Astrocyte of the hippocampus (primary cell): Measurements from ENCODE around the gene C2CD4C.
"Not testable (repeated sequence)": the region's sequence is repeated elsewhere in the genome, so short reads cannot be mapped to it uniquely, and the experiment has no call there.

Experiments
- DNase-seq: peaks from one replicate; pipeline ENCODE4 v3.0.0; 2011; ENCODE audit warnings: low read depth, low spot score

The C2CD4C gene

DNA sequence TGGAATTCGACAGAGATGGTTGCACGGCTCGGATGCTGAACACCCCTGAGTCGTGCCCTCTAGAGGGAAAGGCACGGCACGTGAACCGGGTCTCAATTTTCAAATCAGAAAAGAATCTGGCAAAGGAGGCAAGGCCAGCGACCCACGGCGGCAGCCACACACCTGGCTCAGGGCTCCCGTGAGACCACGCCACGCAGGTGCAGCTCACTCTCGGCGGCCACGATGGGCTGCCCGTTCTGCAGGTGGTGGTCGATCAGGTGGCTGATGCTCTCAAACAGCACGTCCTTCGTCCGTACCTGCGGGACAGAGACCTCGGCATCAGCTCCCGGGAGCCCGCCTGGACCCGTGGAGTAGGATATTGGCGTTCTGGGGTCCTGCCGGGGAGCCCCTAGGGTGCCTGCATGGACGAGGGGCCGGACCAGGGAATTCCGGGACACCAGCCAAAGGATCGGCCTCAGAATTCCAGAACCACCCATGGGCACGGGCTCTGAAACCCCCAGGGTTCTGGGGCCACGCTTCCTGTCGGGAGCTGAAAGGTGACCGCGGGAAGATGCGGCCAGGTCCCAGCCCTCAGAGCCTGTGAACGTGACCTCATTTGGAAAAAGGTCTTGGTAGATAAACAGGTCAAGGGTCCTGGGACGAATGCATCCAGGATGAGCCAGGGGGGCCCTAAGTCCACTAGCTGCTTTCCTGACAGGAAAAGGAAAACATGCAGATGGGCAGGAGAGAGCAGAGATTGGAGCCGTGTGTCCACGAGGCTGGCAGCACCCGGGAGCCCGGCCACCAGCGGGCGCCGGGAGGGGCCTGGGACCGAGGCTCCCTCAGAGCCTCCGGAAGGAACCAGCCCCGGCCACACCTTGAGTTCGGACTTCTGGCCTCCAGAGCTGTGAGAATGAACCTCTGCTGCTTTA, 10.1 kb upstream of the C2CD4C start:
- DNase-seq = no peak

DNA sequence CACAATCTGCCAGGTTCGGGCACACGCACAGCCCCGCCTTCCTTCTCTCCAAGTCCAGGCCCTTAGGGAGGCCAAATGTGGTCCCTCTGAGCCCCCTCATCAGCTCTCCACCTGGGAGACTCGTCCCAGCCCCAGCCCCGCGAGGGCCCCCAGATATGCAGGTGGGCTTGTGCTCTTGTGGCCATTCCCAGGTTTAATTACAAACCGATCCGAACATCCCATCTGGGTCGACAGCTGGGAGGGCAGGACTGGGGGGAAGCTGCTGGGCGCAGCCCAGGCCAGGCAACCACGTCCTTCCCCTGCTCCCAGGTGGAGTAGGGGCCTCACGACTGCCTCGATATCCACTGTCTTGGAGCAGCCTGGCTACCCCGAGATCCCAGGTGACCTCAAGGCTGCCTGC, 7.5 kb upstream of the C2CD4C start:
- no peak for DNase-seq

- no peak for DNase-seq
Measured at GRCh38 chr19:415292-415691, 6.3 kb upstream of the C2CD4C start.

GRCh38 chr19:413756-414420, 4.9 kb upstream of the C2CD4C start:
- no peak for DNase-seq

DNA sequence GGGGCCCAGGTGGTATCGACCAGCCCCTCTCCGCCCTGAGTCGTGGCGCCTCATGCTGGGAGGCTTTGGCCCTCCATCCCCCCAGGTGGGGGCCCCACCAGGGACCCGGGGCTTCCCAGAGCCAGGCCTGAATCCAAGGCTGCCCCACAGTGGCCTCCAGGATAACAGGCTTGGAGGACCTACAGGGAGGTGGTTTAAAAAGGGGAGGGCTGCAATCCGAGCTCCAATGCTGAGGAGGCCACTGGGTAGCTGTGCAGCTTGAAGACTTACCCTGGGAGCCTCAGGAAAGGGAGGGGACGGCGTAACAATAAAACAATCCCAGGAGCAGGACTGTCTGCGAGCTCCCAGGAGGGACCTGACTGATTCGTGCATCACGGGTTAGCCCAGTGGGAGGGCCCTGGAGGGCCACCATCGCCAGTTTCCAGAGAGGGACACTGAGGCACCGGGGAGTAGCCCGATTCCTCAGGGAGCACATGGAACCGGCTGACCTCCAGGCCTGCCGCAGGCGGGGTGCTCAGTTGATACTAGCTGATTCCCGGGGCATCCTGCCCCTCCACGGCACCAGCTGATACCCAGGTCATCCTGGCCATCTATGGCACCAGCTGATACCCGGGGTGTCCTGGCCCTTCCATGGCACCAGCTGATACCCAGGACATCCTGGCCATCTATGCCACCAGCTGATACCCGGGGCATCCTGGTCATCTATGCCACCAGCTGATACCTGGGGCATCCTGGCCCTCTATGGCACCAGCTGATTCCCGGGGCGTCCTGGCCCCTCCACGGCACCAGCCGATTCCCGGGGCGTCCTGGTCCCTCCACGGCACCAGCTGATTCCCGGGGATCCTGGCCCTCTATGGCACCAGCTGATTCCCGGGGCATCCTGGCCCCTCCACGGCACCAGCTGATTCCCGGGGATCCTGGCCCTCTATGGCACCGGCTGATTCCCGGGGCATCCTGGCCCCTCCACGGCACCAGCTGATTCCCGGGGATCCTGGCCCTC, 3.7 kb upstream of the C2CD4C start:
- DNase-seq = no peak

- DNase-seq = no peak
Measured at GRCh38 chr19:411723-412355, 2.9 kb upstream of the C2CD4C start.

GRCh38 chr19:411121-411722, 2.3 kb upstream of the C2CD4C start:
- DNase-seq = not testable (repeated sequence)

DNA sequence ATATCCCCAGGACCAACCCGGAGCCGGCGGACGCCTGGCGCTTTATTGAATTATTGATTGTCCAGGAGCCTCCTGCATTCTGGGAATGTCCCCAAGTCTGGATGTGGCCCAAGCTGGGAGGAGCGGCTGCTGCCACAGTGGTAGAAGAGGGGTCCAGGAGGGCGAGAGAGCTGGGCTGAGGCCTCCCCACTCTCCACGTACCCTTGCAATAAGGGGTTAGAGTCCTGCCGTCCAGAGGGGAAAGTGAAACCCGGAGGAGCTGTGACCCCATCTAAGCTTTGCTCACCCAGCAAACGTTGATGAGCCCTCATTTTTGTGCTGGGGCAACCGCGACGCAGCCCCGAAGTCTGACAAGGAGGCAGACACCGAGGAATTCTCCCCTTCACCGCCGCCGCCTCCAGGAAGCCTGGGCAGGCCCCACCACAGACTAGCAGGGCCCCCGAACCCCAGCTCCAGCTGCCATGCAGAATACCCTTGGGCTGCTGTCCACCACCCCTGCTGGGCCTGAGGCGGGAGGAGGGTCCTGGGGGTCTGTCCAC, 1.4 kb upstream of the C2CD4C start:
- DNase-seq = no peak

GRCh38 chr19:409516-410242, 732 bp upstream of the C2CD4C start:
- peak; percentile 29 for DNase-seq

DNA sequence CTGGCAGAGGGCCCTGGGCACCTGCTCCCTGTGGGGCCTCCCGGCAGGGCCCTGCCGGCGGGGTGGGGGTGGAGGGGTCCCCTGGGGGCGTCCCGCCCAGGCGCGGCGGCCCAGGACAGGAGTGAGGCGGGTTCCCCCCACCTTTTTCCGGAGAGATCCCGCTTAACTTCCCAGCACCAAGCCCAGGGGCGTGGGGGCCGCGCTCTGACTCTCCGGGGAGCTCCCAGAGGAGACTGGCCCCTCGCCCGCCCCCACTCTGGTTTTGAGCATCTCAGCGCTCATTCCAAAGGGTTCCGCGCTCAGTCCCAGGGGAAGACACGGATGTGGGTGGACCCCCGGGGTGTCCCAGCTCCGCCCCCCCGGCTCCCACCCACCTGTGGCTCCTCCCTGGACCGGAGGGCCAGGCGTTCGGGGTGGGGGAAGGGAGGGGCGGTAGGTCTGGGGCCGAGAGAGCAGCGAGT, 476 bp downstream of the C2CD4C start:
- DNase-seq = peak; percentile 15

DNA sequence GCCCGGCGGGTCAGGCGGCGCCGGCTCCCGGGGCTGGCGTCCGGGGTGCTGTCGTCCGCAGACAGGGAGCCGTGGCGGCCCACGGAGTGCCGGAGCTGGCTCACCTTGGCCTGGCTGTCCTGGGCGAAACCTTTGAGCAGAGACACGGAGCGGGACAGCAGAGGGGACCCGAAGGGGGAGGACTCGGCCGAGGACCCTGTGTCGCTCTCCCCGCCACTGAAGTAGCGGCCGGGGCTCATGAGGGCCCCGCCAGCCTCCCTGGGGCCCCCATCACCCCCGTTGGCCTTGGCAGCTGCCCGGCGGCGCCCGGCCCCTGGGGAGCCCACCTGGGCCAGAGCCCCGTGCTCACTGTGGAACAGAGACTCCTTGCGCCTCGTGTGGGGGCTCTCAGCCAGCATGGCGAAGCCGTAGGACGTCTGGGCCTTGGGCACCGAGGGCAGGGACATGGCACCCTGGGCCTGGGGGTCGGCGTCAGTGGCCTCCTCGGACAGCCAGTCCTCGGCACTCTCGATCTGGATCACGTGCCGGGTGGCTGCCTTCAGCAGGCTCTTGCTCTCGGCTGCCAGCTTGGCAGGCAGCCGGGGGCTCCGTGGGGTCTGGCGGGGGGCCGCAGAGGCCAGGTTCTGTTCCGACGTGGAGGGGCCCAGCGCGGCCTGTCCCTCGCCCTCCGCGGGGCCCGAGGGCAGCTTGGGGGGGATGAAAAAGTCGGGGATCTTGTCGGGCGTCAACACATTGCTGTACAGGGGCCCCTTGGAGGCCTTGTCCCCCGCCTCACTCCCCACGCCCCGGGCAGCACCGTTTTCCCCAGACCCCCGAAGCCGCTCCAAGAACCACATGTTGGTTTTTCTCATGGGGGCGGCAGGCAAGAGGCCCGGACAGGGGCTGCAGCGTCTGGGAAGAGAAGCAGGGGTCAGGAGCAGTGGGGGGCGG, 1.2 kb downstream of the C2CD4C start:
- no peak for DNase-seq

- DNase-seq = no peak
Measured at GRCh38 chr19:406971-407510, 1.9 kb downstream of the C2CD4C start.

DNA sequence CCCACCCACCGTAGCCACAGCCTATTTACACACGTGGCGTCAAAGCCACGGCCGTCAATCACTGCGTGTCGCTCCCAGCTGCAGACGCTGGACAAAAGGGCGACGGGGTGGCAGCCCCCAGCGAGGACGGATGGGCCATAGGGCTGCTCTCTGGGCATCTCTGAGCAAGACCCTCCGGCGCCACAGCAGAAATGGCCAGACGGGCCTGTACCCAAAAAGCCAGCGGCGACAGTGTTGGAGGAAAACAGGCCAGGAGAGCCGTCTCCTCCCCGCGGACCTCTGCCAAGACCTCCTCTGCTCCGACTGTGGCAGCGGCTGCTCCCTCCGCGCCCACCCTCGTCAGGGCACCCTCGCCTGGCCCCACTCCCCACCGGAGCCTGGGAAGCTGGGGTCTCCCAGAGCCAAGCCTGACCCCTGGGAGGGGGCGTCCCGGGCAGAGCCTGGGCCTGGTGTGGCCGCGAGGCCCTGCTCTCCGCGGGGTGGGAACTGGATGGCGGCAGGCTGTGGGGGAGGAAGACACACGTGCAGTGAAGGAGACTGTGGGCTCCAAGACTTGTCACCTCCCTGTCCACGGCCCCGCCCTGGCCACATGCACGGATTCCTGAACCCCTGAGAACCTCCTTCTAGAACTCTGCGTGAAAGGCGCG, 2.7 kb downstream of the C2CD4C start:
- DNase-seq = peak; percentile 16

DNA sequence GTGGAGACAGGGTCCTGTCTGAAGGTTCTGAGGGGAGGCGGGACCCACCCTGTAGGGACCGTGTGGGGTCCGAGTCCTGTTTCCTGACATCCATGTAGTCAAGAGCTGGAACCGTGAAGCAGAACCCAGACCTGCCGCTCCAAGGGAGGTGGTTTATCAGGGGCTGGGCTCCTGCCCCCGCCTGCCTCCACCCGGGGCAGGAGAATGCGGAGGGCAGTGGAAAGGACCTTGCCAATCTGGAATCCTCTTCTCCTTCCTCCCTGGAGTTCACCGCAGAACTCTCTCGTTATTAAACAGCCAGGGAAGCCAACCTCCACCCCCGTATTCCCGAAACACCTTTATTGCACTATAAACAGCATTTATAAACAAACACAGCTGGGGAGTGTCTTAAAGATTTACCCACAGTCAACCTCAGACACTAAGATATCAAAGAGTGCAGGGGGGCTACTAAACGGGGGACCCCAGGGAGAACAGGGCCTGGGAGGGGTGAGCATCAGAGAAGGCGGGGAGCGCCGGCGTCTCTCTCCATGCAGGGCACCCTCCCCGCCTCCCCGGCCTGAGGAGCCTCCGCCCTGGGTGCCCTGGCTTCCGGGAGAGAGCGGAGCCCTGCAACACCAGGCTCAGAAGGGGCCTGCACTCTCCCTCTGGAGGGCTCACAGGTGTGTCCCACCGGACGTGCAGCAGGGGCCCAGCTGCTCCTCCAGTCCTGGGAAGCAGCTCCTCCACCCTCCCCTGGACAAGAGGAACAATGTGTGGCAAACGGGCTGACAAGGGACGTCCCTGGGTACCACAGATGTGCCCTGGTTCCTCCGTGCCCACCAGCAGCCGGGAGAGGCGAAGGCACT, 3.6 kb downstream of the C2CD4C start:
- DNase-seq = no peak

- no peak for DNase-seq
Measured at GRCh38 chr19:403221-404027, 5.5 kb downstream of the C2CD4C start.

DNA sequence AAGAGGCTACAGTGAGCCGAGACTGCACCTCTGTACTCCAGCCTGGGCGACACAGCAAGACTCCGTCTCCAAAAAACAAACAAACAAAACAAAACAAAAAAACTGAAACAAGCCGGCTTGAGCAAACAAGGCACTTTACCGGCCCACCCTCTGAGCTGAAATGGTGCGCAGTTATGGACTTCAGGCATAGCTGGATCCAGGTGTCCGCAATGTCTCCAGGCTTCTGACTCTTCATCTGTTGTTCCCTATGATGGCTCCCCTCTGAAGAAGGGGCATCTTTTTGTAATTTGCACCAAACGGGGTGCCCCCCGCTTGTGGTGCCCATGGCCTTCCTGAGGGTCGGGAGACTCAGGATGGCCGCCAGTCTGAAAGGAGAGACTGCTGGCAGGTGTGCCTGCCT, 6.2 kb downstream of the C2CD4C start:
- no peak for DNase-seq
